H9 (cell line): ENCODE measurements around the gene LIPM. TPM values are rescaled to one million over a fixed set of nuclear protein-coding genes. Genes with fewer than 3 reads are reported as not detected.

ENCODE experiments used
- DNase-seq: peaks from one replicate; pipeline ENCODE4 v3.0.0-alpha.2; 2017
- H2AFZ ChIP-seq: one replicate; pipeline ENCODE4 v1.6.1; 2013; ENCODE audit warnings: mild to moderate bottlenecking, low read length, control low read depth, moderate library complexity
- H2AK5ac ChIP-seq: 2 replicates; pipeline ENCODE4 v1.6.1; 2013; ENCODE audit warnings: low read length, control low read depth, mixed read lengths; ENCODE audit not compliant: insufficient read length
- H2BK120ac ChIP-seq: one replicate; pipeline ENCODE4 v1.6.1; 2013; ENCODE audit warnings: low read depth, mild to moderate bottlenecking, low read length, control low read depth, inconsistent platforms; ENCODE audit not compliant: poor library complexity, severe bottlenecking
- H2BK12ac ChIP-seq: 2 replicates; pipeline ENCODE4 v1.6.1; 2013; ENCODE audit warnings: low read length, control low read depth, mixed read lengths, low read depth; ENCODE audit not compliant: insufficient read length
- H2BK15ac ChIP-seq: 2 replicates; pipeline ENCODE4 v1.6.1; 2013; ENCODE audit warnings: low read depth, low read length, control low read depth
- H2BK20ac ChIP-seq: one replicate; pipeline ENCODE4 v1.6.1; 2013; ENCODE audit warnings: low read depth, mild to moderate bottlenecking, low read length, control low read depth, inconsistent platforms; ENCODE audit not compliant: poor library complexity, severe bottlenecking
- H2BK5ac ChIP-seq: 2 replicates; pipeline ENCODE4 v1.6.1; 2013; ENCODE audit warnings: low read length, control low read depth, mixed read lengths; ENCODE audit not compliant: insufficient read length
- H3K14ac ChIP-seq: 2 replicates; pipeline ENCODE4 v1.6.1; 2013; ENCODE audit warnings: low read length, control low read depth; ENCODE audit not compliant: insufficient read depth
- H3K18ac ChIP-seq: 2 replicates; pipeline ENCODE4 v1.6.1; 2013; ENCODE audit warnings: low read depth, mild to moderate bottlenecking, mixed read lengths, low read length, control low read depth; ENCODE audit not compliant: insufficient read length
- H3K23ac ChIP-seq: 2 replicates; pipeline ENCODE4 v1.6.1; 2013; ENCODE audit warnings: low read length, control low read depth, mixed read lengths, low read depth; ENCODE audit not compliant: insufficient read length
- H3K23me2 ChIP-seq: 2 replicates; pipeline ENCODE4 v1.6.1; 2013; ENCODE audit warnings: low read depth, mild to moderate bottlenecking, mixed read lengths, low read length, control low read depth; ENCODE audit not compliant: insufficient read length, poor library complexity, severe bottlenecking
- H3K27ac ChIP-seq: 2 replicates; pipeline ENCODE4 v1.5.1; 2013; ENCODE audit warnings: low read length, control low read depth, mixed read lengths, low read depth; ENCODE audit not compliant: insufficient read length
- H3K27me3 ChIP-seq: 2 replicates; pipeline ENCODE4 v1.6.1; 2013; ENCODE audit warnings: low read length, control low read depth, inconsistent platforms; ENCODE audit not compliant: insufficient read depth
- H3K4ac ChIP-seq: 2 replicates; pipeline ENCODE4 v1.6.1; 2013; ENCODE audit warnings: low read depth, mild to moderate bottlenecking, control low read depth, inconsistent platforms, low read length, moderate library complexity
- H3K4me1 ChIP-seq: 2 replicates; pipeline ENCODE4 v1.6.1; 2013; ENCODE audit warnings: low read length, control low read depth, inconsistent platforms; ENCODE audit not compliant: insufficient read depth
- H3K4me2 ChIP-seq: 2 replicates; pipeline ENCODE4 v1.6.1; 2013; ENCODE audit warnings: low read length, control low read depth, mixed read lengths; ENCODE audit not compliant: insufficient read length, insufficient read depth
- H3K56ac ChIP-seq: 2 replicates; pipeline ENCODE4 v1.6.1; 2013; ENCODE audit warnings: low read depth, mild to moderate bottlenecking, mixed read lengths, low read length, control low read depth; ENCODE audit not compliant: insufficient read length
- H3K79me1 ChIP-seq: 2 replicates; pipeline ENCODE4 v1.6.1; 2013; ENCODE audit warnings: low read depth, mild to moderate bottlenecking, moderate library complexity, low read length, control low read depth, inconsistent platforms; ENCODE audit not compliant: insufficient read depth, poor library complexity, severe bottlenecking
- H3K79me2 ChIP-seq: 2 replicates; pipeline ENCODE4 v1.6.1; 2013; ENCODE audit warnings: low read length, control low read depth, inconsistent platforms; ENCODE audit not compliant: insufficient read depth
- H3K9ac ChIP-seq: 2 replicates; pipeline ENCODE4 v1.6.1; 2013; ENCODE audit warnings: low read length, control low read depth, mixed read lengths; ENCODE audit not compliant: insufficient read length; ENCODE audit errors: extremely low read depth
- H3K9me3 ChIP-seq: one replicate; pipeline ENCODE4 v1.6.1; 2013; ENCODE audit warnings: low read depth, low read length, inconsistent platforms; ENCODE audit not compliant: control insufficient read depth
- H3T11ph ChIP-seq: one replicate; pipeline ENCODE4 v1.6.1; 2013; ENCODE audit warnings: mild to moderate bottlenecking, low read length, control low read depth, inconsistent platforms
- H4K20me1 ChIP-seq: one replicate; pipeline ENCODE4 v1.6.1; 2013; ENCODE audit not compliant: control insufficient read depth, insufficient read length, insufficient read depth
- H4K5ac ChIP-seq: 2 replicates; pipeline ENCODE4 v1.6.1; 2013; ENCODE audit warnings: low read depth, mild to moderate bottlenecking, mixed read lengths, low read length, control low read depth; ENCODE audit not compliant: insufficient read length
- H4K8ac ChIP-seq: replicated peaks from 2 replicates; pipeline ENCODE4 v1.6.1; 2013; ENCODE audit warnings: low read length, control low read depth, mixed read lengths, low read depth; ENCODE audit not compliant: insufficient read length
- H4K91ac ChIP-seq: 2 replicates; pipeline ENCODE4 v1.6.1; 2013; ENCODE audit warnings: low read depth, mild to moderate bottlenecking, moderate library complexity, mixed read lengths, low read length, control low read depth; ENCODE audit not compliant: insufficient read length
- H3K27ac Mint-ChIP-seq, 3 experiments: 2 replicates in 2 of 3; 3 replicates in 1 of 3; pipeline ENCODE4 v1.8.0; 2020 to 2021; ENCODE audit warnings: mixed read lengths in 3 of 3, mild to moderate bottlenecking in 1 of 3, moderate library complexity in 1 of 3
- H3K27me3 Mint-ChIP-seq: 2 replicates; pipeline ENCODE4 v1.8.0; 2021; ENCODE audit warnings: low read depth, mild to moderate bottlenecking, moderate library complexity, mixed read lengths
- H3K36me3 Mint-ChIP-seq, 3 experiments: 2 replicates in 2 of 3; 3 replicates in 1 of 3; pipeline ENCODE4 v1.8.0; 2020 to 2021; ENCODE audit warnings: low read depth in 3 of 3, mixed read lengths in 3 of 3; ENCODE audit not compliant: insufficient read depth in 1 of 3
- H3K4me1 Mint-ChIP-seq, 2 experiments: 2 replicates each; pipeline ENCODE4 v1.8.0; 2020; ENCODE audit warnings: mixed read lengths in 2 of 2
- H3K4me3 Mint-ChIP-seq, 2 experiments: 2 replicates in 1 of 2; 3 replicates in 1 of 2; pipeline ENCODE4 v1.8.0; 2020 to 2021; ENCODE audit warnings: mild to moderate bottlenecking in 2 of 2, mixed read lengths in 2 of 2, moderate library complexity in 1 of 2
- H3K9me3 Mint-ChIP-seq, 2 experiments: 2 replicates in 1 of 2; 3 replicates in 1 of 2; pipeline ENCODE4 v1.8.0; 2020; ENCODE audit warnings: mild to moderate bottlenecking in 2 of 2, mixed read lengths in 2 of 2, moderate library complexity in 1 of 2
- CTCF ChIP-seq: fragments of 200-600 bp; sonication (generic); conservative IDR thresholded peaks from 3 replicates; pipeline ENCODE4 v1.8.0; 2021; ENCODE audit warnings: antibody characterized with exemption, mild to moderate bottlenecking
- WGBS: extraction: QIAGEN DNeasy Blood & Tissue Kit; methylation state at CpG from one replicate; pipeline ENCODE4 v1.1.7; 2013; ENCODE audit warnings: missing lambda C conversion rate, low lambda C conversion rate, mixed read lengths; ENCODE audit not compliant: insufficient read length; ENCODE audit errors: extremely low coverage; 5-methylcytosine and 5-hydroxymethylcytosine counted together
- total RNA-seq: library from RNA; stranded (reverse); gene quantifications from 2 replicates; pipeline ENCODE4 v1.2.1, GENCODE V29; 2021

Gene LIPM
- total RNA-seq, 1 experiment from 2014 or later: not detected

- Histone ChIP-seq H4K8ac (no peak overlapping the region), H3K9me3 (no peaks in the 10 kb centered on the region), H3K23me2 (no peaks in the 10 kb centered on the region), H3K9ac (no peak overlapping the region), H4K91ac (no peak overlapping the region), H3K27ac (no peak overlapping the region), H2BK5ac (no peak overlapping the region), H3K4ac (no peak overlapping the region), H3K4me1 (no peaks in the 10 kb centered on the region; the same call in none of the 2 replicates), H2BK15ac (no peak overlapping the region), H2AK5ac (no peak overlapping the region), H3T11ph (no peak overlapping the region), H3K56ac (no peak overlapping the region), H4K20me1 (no peaks in the 10 kb centered on the region), H3K18ac (no peak overlapping the region), H2BK12ac (no peak overlapping the region), H3K14ac (no peak overlapping the region), H3K79me1 (no peaks in the 10 kb centered on the region), H4K5ac (no peak overlapping the region), H3K4me2 (no peak overlapping the region), H3K79me2 (no peaks in the 10 kb centered on the region), H3K27me3 (no peaks in the 10 kb centered on the region), H2BK20ac (no peak overlapping the region), H2AFZ (no peak overlapping the region), H2BK120ac (no peak overlapping the region), H3K23ac (no peak overlapping the region)
- no peaks in the 10 kb centered on the region; the same call in 1 of the 2 replicates for H3K27me3 Mint-ChIP-seq
- WGBS: no CpG with 5 or more reads among the region's 1 CpG
- no peak for TF ChIP-seq CTCF
- H3K9me3 Mint-ChIP-seq: no peaks in the 10 kb centered on the region
- H3K4me1 Mint-ChIP-seq: peaks cover 15 to 16% of the 10 kb centered on the region in 2 experiments
- H3K4me3 Mint-ChIP-seq: no peak overlapping the region
- no peak overlapping the region for H3K27ac Mint-ChIP-seq
- DNase-seq: no peak
- H3K36me3 Mint-ChIP-seq: no peaks in the 10 kb centered on the region
Observed at GRCh38 chr10:88848499-88848898, 46.0 kb downstream of the LIPM start.
